Measurements from ENCODE around the gene MMRN1.

Gene MMRN1, protein sequence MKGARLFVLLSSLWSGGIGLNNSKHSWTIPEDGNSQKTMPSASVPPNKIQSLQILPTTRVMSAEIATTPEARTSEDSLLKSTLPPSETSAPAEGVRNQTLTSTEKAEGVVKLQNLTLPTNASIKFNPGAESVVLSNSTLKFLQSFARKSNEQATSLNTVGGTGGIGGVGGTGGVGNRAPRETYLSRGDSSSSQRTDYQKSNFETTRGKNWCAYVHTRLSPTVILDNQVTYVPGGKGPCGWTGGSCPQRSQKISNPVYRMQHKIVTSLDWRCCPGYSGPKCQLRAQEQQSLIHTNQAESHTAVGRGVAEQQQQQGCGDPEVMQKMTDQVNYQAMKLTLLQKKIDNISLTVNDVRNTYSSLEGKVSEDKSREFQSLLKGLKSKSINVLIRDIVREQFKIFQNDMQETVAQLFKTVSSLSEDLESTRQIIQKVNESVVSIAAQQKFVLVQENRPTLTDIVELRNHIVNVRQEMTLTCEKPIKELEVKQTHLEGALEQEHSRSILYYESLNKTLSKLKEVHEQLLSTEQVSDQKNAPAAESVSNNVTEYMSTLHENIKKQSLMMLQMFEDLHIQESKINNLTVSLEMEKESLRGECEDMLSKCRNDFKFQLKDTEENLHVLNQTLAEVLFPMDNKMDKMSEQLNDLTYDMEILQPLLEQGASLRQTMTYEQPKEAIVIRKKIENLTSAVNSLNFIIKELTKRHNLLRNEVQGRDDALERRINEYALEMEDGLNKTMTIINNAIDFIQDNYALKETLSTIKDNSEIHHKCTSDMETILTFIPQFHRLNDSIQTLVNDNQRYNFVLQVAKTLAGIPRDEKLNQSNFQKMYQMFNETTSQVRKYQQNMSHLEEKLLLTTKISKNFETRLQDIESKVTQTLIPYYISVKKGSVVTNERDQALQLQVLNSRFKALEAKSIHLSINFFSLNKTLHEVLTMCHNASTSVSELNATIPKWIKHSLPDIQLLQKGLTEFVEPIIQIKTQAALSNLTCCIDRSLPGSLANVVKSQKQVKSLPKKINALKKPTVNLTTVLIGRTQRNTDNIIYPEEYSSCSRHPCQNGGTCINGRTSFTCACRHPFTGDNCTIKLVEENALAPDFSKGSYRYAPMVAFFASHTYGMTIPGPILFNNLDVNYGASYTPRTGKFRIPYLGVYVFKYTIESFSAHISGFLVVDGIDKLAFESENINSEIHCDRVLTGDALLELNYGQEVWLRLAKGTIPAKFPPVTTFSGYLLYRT

DNA sequence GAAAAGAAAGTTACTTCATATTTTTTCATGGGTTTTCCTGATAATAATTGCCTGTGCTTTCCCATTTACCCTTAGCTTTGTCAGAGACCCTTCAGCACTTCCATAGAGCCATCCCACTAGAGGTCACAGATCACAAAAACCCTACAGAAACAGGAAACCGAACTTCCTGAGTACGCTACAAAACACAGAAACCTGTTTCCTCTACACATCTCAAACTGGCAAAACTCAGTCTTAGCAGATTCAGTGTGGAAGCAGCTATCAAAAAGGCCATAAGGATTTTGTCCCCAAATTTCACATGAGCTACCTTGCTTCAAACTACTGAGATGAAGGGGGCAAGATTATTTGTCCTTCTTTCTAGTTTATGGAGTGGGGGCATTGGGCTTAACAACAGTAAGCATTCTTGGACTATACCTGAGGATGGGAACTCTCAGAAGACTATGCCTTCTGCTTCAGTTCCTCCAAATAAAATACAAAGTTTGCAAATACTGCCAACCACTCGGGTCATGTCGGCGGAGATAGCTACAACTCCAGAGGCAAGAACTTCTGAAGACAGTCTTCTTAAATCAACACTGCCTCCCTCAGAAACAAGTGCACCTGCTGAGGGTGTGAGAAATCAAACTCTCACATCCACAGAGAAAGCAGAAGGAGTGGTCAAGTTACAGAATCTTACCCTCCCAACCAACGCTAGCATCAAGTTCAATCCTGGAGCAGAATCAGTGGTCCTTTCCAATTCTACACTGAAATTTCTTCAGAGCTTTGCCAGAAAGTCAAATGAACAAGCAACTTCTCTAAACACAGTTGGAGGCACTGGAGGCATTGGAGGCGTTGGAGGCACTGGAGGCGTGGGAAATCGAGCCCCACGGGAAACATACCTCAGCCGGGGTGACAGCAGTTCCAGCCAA, at the start of gene MMRN1:
Gene MMRN1, plus strand, starts transcription at position 206 of the 902 bp plus-strand sequence. Its CDS starts 118 bp downstream, at position 324.
- DNase-seq: no peak

DNA sequence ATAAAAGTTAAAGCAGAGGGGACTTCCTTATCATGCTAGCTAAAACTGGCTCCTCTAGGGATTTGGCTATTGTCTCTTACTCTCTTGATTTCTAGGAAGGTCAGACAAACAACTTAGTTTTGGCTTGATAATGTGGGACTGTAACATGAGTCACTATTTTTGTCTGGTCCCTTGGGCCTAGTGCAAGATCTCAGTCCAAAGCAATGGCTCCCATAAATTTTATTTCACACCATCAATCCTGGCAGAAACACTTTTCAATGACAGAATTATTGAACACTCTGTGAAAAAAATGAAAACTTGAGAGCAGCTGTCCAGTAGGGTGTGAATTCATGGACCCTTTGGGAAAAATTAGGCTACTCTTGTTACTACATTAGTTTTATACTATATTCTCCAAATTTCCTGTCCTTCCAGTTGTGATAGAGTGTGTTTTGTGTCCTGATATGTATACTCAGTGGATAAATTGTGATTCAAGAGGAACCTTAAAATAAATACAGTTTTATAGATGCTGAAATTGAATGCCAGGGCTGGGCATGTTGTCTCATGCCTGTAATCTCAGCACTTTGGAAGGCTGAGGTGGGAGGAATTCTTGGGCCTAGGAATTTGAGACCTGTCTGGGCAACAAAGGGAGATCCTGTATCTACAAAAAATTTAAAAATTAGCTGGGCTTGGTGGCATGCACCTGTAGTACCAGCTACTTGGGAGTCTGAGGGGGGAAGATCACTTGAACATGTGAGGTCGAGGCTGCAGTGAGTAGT, 46.9 kb upstream of the MMRN1 start:
- DNase-seq: no peak

DNA sequence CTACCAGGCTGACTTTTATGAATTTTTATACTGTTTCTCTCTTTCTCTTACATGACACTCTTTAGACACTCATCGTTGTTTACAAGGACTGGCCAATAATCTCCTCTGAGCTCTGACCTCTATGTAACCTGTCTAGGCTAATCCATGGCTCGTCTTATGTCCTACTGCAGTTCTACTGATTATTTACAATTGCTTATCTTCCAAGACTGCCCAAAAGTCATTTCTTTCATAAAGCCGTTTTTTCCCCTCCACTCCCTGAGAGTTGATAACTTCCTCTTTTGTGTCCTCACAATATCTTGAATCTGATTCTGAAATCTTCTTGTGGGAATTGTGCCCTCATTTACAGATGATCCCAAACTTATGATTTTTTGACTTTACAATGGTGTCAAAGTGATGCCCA, 39.4 kb upstream of the MMRN1 start:
- no peak for DNase-seq

DNA sequence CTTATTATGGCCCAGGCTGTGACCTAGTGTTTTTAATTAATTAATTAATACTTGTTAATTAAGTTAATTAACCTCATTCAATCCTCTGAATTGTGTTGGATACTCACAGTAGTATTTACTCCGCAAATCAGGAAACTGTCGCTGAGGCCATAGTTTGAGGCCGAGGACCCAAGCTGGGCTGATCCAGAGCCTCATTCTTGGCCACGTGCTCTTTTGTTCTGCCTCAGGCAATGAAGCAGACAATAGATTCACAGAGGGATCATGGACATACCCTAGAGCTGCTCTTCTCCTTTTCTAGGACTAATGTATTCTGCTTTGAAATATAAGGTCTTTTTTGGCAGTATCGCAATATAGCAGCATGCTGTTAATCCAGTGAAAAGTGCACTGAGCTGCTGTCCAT, 33.7 kb upstream of the MMRN1 start:
- no peak for DNase-seq

DNA sequence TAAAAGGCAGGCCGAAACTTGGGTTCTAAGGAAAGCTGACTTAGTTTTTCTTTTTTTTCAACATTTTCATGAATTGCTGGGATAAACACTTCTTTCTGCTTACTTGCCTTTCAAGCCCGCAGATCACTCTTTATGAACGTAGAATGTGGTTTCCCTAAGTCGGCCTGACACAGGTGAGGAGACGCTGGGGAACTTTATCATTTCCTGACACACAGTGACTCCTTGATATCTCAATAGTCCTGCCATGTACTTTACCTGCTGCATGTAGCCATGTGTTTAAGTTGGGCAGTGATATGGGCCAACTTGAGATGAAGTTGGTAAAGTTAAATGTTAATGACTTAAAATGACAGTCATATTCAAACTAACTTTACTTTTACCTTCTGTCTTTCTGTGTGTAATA, 31.1 kb upstream of the MMRN1 start:
- DNase-seq: no peak

DNA sequence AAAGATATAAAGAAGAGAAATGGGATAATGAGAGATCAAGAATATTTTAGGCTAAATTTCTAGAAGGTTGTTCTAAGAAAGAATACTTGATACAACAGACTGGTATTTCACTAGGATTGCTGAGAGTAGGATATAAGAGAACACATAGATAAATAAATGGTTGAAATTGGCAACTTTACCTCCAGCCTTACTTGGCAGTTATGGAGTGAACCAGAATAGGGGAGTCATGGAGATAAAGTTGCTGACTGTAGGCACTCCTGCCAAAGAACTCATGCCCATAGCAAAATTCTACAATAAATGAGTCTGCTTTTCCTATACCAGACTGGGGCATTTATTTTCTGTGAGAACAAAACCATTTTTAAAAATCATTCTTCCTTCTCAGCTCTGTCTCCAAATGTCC, 26.4 kb upstream of the MMRN1 start:
- DNase-seq: no peak

DNA sequence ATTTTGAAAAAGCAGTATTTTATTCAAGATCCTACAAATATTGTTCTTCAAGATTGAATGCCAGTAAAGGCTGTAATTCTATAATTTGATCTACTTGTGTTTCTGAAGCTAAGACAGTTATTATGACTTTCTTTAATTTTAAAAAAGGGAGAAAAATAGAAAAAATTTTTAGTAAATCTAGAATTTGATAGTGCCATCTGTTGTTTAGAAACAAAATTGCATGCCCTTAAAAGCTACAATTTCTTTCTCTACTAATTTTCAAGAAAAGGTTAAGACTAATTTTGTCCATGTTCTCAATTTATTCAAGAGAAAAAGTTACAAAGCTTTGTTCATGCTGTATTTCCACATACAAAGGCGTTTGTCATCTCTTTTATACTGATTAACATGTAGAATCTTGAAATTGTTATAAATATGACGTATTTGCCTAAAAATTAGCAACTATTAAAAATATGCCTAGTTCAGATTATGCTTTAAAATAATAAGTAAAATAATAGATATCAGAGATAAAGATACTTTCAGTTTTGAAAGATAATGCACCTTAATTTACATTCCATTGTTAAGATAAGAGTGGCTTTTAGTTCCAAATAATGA, 25.6 kb upstream of the MMRN1 start:
- DNase-seq: no peak

DNA sequence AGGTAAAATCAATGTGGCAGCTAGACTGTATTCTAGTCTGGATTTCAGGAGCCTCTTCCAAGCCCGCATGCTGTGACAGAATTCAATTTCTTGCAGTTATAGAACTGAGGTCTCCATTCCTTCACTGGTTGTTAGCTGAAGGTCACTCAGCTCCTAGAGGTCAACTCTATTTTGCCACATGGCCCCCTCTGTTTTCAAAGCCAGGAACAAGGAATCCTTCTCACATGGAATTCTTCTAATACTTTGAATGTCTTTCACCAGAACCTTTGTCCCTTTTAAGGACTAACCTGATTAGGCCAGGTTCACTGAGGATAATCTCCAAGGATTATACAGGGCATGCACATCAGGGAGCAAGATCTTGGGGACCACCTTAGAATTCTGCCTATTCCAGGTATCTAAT, 23.4 kb upstream of the MMRN1 start:
- no peak for DNase-seq

DNA sequence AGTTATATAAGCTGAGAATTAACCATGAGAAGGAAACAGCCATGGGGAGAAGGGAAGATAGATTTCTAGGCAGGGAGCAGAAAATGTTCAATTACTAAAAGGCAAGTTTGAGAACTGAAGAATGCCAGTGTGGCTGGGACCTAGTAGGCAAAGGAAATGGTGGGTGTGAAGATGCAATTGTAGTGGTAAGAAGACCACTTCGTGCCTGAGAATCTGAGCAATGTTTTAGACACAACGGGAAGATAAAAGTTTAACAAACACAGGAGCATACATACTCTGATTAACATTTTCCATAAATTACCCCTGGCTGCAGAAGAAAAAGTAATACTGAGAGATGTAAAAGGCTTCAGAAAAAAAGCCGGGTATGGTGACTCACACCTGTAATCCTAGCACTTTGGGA, 18.1 kb upstream of the MMRN1 start:
- no peak for DNase-seq

DNA sequence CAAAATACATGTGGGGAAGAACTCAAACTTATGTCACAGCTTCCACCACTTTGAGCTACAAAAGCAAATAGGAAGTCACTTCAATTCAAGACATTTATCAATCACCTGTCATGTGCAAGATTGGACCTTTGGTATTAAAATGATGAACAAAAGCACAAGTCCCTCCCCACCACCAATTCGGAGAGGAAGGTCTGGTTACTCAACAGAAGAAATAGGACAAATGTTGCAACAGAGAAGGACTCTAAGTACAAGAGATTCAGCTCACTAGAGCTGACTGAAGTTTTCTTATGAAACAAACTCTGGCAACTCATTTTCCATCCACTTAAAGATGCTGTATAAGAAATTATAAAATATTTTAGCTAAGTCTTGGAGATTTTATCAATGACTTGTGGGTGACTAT, 16.0 kb upstream of the MMRN1 start:
- DNase-seq: no peak

DNA sequence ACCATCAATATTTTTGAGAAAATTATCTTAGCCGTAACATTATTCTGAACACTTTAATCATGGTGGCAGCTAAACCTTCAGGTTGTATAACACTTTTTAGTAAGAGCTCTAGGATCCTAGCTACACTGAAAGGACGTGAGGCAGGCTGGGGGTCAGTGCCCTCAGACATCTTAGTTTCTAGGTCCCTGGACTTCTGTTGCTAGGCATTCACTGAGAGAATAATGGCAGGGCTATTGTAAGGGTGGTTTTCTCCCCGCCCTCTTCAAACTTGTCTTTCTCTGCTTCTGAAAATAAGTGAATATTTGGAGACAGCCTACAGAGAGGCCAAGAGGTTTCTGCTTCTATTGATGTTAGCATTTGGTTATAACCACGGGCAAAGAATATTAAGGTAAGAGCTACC, 15.4 kb upstream of the MMRN1 start:
- DNase-seq: no peak

DNA sequence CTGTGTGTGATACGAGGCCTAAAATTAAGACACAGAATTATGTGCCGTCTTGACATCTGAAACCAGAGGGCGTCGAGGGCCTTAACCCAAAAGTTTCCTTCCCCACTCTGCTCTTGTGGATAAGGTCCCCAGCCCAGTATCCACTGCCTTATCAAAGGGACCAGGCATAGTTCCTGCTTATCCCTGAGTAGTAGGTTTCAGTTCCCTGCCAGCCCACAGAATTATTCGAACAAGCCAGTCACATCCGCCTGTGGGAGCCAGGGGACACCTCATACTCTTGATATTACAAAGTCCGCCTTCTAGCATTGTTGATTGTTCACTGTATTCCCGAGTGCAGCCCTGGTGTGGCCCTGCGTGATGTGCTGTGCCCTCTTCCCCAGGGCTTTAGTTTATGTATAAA, 5.4 kb upstream of the MMRN1 start:
- no peak for DNase-seq

DNA sequence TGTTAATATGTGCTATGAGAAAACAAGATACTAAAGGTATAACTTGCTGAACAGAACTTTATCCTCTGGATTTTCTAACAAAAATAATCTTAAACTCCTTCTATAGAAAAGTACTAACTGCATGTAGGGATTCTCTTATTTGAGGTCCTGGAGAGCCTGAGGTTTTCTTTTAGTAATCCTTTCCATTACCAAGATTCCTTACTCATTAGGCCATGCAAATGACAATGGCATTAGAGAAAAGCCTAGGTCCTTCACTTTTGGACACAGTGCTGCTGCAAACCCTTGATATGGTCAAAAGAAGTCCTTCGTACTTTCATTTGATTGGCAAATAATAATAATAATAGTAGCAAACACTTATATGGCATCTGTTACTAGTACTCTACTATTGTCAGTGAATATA, 3.2 kb downstream of the MMRN1 start:
- DNase-seq: no peak

DNA sequence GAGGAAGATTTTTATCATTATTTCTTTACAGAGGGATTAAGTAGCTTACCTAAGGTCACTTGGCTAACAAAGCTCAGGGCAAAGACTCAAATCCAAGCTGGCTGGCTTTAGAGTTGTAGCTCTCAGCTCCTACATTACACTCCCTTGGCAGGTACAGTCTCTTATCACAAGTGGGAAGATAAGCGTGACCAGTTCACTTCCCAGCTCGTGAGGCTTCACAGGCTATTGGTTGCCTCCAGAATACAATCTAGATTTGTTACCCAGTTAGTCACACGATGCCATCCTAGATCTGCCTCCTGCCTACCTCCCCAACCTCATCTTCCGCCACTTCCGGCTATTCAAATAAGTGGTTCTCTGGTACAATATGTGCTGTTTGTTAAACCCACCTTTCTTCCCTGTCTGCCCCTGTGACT, 3.7 kb downstream of the MMRN1 start:
- no peak for DNase-seq

DNA sequence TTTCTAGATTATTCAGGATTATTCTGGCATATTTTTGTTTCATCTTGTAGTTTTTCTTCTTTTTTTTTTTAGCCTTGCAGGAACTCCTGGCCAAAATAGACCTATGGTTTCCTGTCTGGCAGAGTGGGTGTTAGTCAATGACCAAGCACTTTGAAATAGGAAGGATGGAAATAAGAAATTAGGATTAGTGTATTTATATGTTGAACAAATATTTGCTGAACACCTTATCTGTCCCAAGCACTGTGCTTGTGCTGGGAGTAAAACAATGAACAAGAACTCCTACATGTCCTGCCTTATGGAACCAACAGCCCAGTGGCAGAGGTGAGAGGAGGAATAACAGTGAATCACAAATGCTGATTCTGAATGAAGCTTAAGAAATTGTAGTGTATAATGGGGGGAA, 4.5 kb downstream of the MMRN1 start:
- no peak for DNase-seq

DNA sequence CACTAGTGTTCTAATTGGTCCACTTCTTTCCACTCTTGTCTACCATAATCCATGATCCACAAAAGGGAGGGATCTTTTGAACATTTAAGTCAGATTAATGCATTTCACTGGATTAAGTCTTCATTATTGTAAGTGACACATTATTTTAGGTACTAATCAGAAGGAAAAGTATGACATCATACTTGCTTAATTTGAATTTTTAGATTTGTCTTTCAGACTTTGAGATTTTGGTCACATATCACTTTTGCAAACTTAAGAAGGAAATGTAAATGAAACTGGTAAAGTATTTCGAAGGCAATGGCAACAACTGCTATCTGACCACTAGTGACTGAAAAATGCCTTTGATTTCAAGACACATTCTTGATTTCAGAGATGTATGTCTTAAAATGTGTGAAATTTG, 5.2 kb downstream of the MMRN1 start:
- no peak for DNase-seq

DNA sequence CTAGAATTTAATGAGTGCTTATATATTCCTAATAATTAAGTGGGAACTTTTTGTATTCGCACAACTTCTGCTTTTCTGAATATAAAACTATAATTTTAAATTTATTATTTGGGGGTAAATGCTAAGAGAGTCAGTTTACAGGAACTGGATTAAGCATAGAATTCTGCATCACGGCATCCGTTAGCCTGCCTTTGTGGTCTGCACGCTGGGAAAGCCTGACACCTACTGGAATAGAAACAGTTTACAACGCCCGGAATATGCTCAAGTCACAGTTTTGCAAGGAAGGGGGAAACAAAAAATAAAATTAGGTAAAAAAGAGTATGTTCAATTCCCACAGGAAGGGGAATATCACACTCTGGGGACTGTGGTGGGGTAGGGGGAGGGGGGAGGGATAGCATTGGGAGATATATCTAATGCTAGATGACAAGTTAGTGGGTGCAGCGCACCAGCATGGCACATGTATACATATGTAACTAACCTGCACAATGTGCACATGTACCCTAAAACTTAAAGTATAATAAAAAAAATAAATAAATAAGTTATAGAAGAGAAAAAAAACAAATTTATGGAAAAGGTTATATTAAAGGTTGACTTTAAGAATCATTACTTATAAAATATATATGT, 7.3 kb downstream of the MMRN1 start:
- DNase-seq: peak; percentile 23

DNA sequence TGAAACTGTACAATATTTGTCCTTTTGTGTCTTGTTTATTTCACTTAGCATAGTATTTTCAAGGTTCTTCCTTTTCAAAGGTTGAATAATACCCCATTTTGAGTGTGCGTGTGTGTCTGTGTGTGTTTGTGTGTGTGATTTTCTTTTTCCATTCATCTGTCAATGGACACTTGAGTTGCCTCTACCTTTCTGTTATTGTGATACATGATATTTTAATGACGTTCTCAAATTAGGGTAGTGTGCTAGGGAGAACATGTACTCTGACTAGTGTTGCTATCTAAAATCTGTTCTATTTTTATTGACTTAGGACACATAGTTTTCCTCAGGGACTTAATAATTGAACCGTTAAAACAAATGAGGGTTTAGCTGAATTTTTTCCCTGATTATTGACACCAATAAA, 9.9 kb downstream of the MMRN1 start:
- no peak for DNase-seq

DNA sequence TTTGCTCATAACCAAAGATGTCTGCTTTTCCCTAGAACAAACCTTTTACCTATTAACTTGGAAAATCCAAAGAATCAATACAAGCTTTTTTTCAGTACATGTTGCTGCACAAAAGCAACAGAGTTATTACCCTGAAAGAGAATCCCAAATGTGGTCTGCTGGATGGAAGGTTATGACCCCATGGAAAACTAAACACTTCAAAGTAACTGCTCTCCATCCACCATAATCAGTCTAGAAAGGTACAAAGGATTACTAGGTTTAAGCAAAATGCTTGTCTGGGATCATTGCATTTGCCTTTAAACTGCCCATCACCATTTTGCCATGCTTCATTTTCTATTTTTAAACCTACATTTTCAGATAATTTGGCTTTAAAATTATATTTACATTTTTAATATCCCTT, 11.7 kb downstream of the MMRN1 start:
- DNase-seq: no peak

DNA sequence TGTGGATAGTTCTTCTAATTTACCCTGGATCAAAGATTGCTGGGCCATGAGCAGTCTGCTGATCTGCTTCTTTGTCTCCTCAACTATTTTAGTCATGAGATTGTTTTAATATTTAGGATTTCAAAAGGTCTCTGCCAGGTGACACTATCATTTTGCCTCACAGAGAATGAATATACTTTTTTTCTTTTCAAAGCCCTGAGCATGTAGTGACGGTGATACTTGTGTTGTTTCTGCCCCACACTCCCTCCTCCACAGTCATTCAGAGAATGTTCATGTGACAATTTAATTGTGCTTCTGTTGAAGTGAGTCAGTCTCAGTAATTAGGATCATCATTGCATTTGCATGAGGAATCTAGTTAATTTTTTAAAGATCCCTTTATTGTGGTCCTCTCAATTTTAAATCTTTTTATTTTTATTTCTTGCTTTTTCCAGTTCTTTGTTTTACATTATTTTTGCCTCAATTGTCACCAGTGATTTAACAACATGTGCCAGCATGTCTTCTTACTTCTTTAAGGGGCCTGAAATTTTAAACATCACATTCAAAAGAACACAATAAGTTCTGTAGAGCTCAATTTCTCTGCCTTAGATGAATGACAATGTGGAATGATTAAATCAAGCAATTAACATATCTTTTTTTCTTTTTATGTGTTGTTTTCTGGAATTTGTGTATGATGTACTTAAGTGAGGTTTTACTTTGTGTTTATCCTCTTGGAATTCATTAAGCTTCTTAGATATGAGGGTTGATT, 12.3 kb downstream of the MMRN1 start:
- no peak for DNase-seq

All from RPMI8226 (cell line).